ENCODE measurements around the gene COG2. TPM values are rescaled to one million over a fixed set of nuclear protein-coding genes. Genes with fewer than 3 reads are reported as not detected.

Gene COG2
- total RNA-seq, 1 donor from 2014 or later = 40.2 TPM

GRCh38 chr1:230609208-230609607 lies 33.1 kb upstream of the COG2 start:
- Histone ChIP-seq H3K4me1 (ENCODE audit: control insufficient read depth in 3 of 3, insufficient read depth in 3 of 3, low read length in 3 of 3) (peaks cover 0 to 3% (median 0%) of the 10 kb centered on the region in 3 donors), H3K27me3 (ENCODE audit: control insufficient read depth in 3 of 3, insufficient read depth in 3 of 3, low read length in 3 of 3) (no peaks in the 10 kb centered on the region), H3K9ac (ENCODE audit: low read depth in 1 of 3, low read length in 3 of 3) (no peak overlapping the region), H3K4me3 (ENCODE audit: low read length in 3 of 3) (no peak overlapping the region), H3K36me3 (ENCODE audit: control insufficient read depth in 3 of 3, insufficient read depth in 3 of 3, low read length in 3 of 3) (no peaks in the 10 kb centered on the region), H3K9me3 (ENCODE audit: control insufficient read depth in 3 of 3, low read length in 3 of 3) (no peaks in the 10 kb centered on the region), H3K27ac (ENCODE audit: low read depth, low read length) (no peak overlapping the region)

- Histone ChIP-seq H3K4me1 (ENCODE audit: control insufficient read depth in 3 of 3, insufficient read depth in 3 of 3, low read length in 3 of 3) (peaks cover 0 to 3% (median 0%) of the 10 kb centered on the region in 3 donors), H3K4me3 (ENCODE audit: low read length in 3 of 3) (no peak overlapping the region), H3K9ac (ENCODE audit: low read depth in 1 of 3, low read length in 3 of 3) (no peak overlapping the region), H3K36me3 (ENCODE audit: control insufficient read depth in 3 of 3, insufficient read depth in 3 of 3, low read length in 3 of 3) (no peaks in the 10 kb centered on the region), H3K9me3 (ENCODE audit: control insufficient read depth in 3 of 3, low read length in 3 of 3) (no peaks in the 10 kb centered on the region), H3K27ac (ENCODE audit: low read depth, low read length) (no peak overlapping the region), H3K27me3 (ENCODE audit: control insufficient read depth in 3 of 3, insufficient read depth in 3 of 3, low read length in 3 of 3) (no peaks in the 10 kb centered on the region)
Observed at GRCh38 chr1:230610589-230610988, 31.7 kb upstream of the COG2 start.

- Histone ChIP-seq H3K27me3 (ENCODE audit: control insufficient read depth in 3 of 3, insufficient read depth in 3 of 3, low read length in 3 of 3) (no peaks in the 10 kb centered on the region), H3K9me3 (ENCODE audit: control insufficient read depth in 3 of 3, low read length in 3 of 3) (no peaks in the 10 kb centered on the region), H3K36me3 (ENCODE audit: control insufficient read depth in 3 of 3, insufficient read depth in 3 of 3, low read length in 3 of 3) (no peaks in the 10 kb centered on the region), H3K9ac (ENCODE audit: low read depth in 1 of 3, low read length in 3 of 3) (no peak overlapping the region), H3K27ac (ENCODE audit: low read depth, low read length) (no peak overlapping the region), H3K4me1 (ENCODE audit: control insufficient read depth in 3 of 3, insufficient read depth in 3 of 3, low read length in 3 of 3) (peaks cover 0 to 3% (median 0%) of the 10 kb centered on the region in 3 donors), H3K4me3 (ENCODE audit: low read length in 3 of 3) (no peak overlapping the region)
Observed at GRCh38 chr1:230611128-230611877, 31.0 kb upstream of the COG2 start.

- no peaks in the 10 kb centered on the region for H3K36me3 ChIP-seq (ENCODE audit: control insufficient read depth in 3 of 3, insufficient read depth in 3 of 3, low read length in 3 of 3)
- H3K27me3 ChIP-seq (ENCODE audit: control insufficient read depth in 3 of 3, insufficient read depth in 3 of 3, low read length in 3 of 3) = no peaks in the 10 kb centered on the region
- H3K4me3 ChIP-seq (ENCODE audit: low read length in 3 of 3) = no peak overlapping the region
- no peaks in the 10 kb centered on the region for H3K9me3 ChIP-seq (ENCODE audit: control insufficient read depth in 3 of 3, low read length in 3 of 3)
- H3K27ac ChIP-seq (ENCODE audit: low read depth, low read length) = no peak overlapping the region
- peaks cover 0 to 3% (median 0%) of the 10 kb centered on the region in 3 donors for H3K4me1 ChIP-seq (ENCODE audit: control insufficient read depth in 3 of 3, insufficient read depth in 3 of 3, low read length in 3 of 3)
- no peak overlapping the region for H3K9ac ChIP-seq (ENCODE audit: low read depth in 1 of 3, low read length in 3 of 3)
Observed at GRCh38 chr1:230611878-230612235, 30.4 kb upstream of the COG2 start.

- no peak overlapping the region for H3K4me3 ChIP-seq (ENCODE audit: low read length in 3 of 3)
- H3K27ac ChIP-seq (ENCODE audit: low read depth, low read length) = no peak overlapping the region
- no peaks in the 10 kb centered on the region for H3K27me3 ChIP-seq (ENCODE audit: control insufficient read depth in 3 of 3, insufficient read depth in 3 of 3, low read length in 3 of 3)
- no peaks in the 10 kb centered on the region for H3K9me3 ChIP-seq (ENCODE audit: control insufficient read depth in 3 of 3, low read length in 3 of 3)
- no peak overlapping the region for H3K9ac ChIP-seq (ENCODE audit: low read depth in 1 of 3, low read length in 3 of 3)
- peaks cover 0 to 3% (median 0%) of the 10 kb centered on the region in 3 donors for H3K4me1 ChIP-seq (ENCODE audit: control insufficient read depth in 3 of 3, insufficient read depth in 3 of 3, low read length in 3 of 3)
- no peaks in the 10 kb centered on the region for H3K36me3 ChIP-seq (ENCODE audit: control insufficient read depth in 3 of 3, insufficient read depth in 3 of 3, low read length in 3 of 3)
Observed at GRCh38 chr1:230612651-230613050, 29.6 kb upstream of the COG2 start.

- H3K9ac ChIP-seq (ENCODE audit: low read depth in 1 of 3, low read length in 3 of 3) = no peak overlapping the region
- H3K4me1 ChIP-seq (ENCODE audit: control insufficient read depth in 3 of 3, insufficient read depth in 3 of 3, low read length in 3 of 3) = peaks cover 0 to 3% (median 0%) of the 10 kb centered on the region in 3 donors
- no peak overlapping the region for H3K27ac ChIP-seq (ENCODE audit: low read depth, low read length)
- no peak overlapping the region for H3K4me3 ChIP-seq (ENCODE audit: low read length in 3 of 3)
- no peaks in the 10 kb centered on the region for H3K9me3 ChIP-seq (ENCODE audit: control insufficient read depth in 3 of 3, low read length in 3 of 3)
- peaks cover 0 to 2% (median 0%) of the 10 kb centered on the region in 3 donors for H3K27me3 ChIP-seq (ENCODE audit: control insufficient read depth in 3 of 3, insufficient read depth in 3 of 3, low read length in 3 of 3)
- H3K36me3 ChIP-seq (ENCODE audit: control insufficient read depth in 3 of 3, insufficient read depth in 3 of 3, low read length in 3 of 3) = no peaks in the 10 kb centered on the region
Observed at GRCh38 chr1:230614121-230614520, 28.2 kb upstream of the COG2 start.

- no peaks in the 10 kb centered on the region for H3K9me3 ChIP-seq (ENCODE audit: control insufficient read depth in 3 of 3, low read length in 3 of 3)
- H3K27ac ChIP-seq (ENCODE audit: low read depth, low read length) = no peak overlapping the region
- peaks cover 0 to 6% (median 4%) of the 10 kb centered on the region in 3 donors for H3K27me3 ChIP-seq (ENCODE audit: control insufficient read depth in 3 of 3, insufficient read depth in 3 of 3, low read length in 3 of 3)
- H3K36me3 ChIP-seq (ENCODE audit: control insufficient read depth in 3 of 3, insufficient read depth in 3 of 3, low read length in 3 of 3) = no peaks in the 10 kb centered on the region
- no peak overlapping the region for H3K4me3 ChIP-seq (ENCODE audit: low read length in 3 of 3)
- no peaks in the 10 kb centered on the region for H3K4me1 ChIP-seq (ENCODE audit: control insufficient read depth in 3 of 3, insufficient read depth in 3 of 3, low read length in 3 of 3)
- no peak overlapping the region for H3K9ac ChIP-seq (ENCODE audit: low read depth in 1 of 3, low read length in 3 of 3)
Observed at GRCh38 chr1:230618537-230618936, 23.7 kb upstream of the COG2 start.

- H3K4me1 ChIP-seq (ENCODE audit: control insufficient read depth in 3 of 3, insufficient read depth in 3 of 3, low read length in 3 of 3) = no peaks in the 10 kb centered on the region
Observed at GRCh38 chr1:230620649-230621323, 21.5 kb upstream of the COG2 start.

GRCh38 chr1:230621324-230622030 lies 20.8 kb upstream of the COG2 start:
- Histone ChIP-seq H3K4me3 (ENCODE audit: low read length in 3 of 3) (no peak overlapping the region), H3K4me1 (ENCODE audit: control insufficient read depth in 3 of 3, insufficient read depth in 3 of 3, low read length in 3 of 3) (no peaks in the 10 kb centered on the region), H3K36me3 (ENCODE audit: control insufficient read depth in 3 of 3, insufficient read depth in 3 of 3, low read length in 3 of 3) (no peaks in the 10 kb centered on the region), H3K27ac (ENCODE audit: low read depth, low read length) (no peak overlapping the region), H3K9ac (ENCODE audit: low read depth in 1 of 3, low read length in 3 of 3) (no peak overlapping the region), H3K9me3 (ENCODE audit: control insufficient read depth in 3 of 3, low read length in 3 of 3) (no peaks in the 10 kb centered on the region), H3K27me3 (ENCODE audit: control insufficient read depth in 3 of 3, insufficient read depth in 3 of 3, low read length in 3 of 3) (peaks cover 0 to 6% (median 4%) of the 10 kb centered on the region in 3 donors)

More at GRCh38 chr1:230620649-230621323, 21.5 kb upstream of the COG2 start:
- Histone ChIP-seq H3K9me3 (ENCODE audit: control insufficient read depth in 3 of 3, low read length in 3 of 3) (no peaks in the 10 kb centered on the region), H3K4me3 (ENCODE audit: low read length in 3 of 3) (no peak overlapping the region), H3K9ac (ENCODE audit: low read depth in 1 of 3, low read length in 3 of 3) (no peak overlapping the region), H3K27ac (ENCODE audit: low read depth, low read length) (no peak overlapping the region), H3K36me3 (ENCODE audit: control insufficient read depth in 3 of 3, insufficient read depth in 3 of 3, low read length in 3 of 3) (no peaks in the 10 kb centered on the region), H3K27me3 (ENCODE audit: control insufficient read depth in 3 of 3, insufficient read depth in 3 of 3, low read length in 3 of 3) (peaks cover 0 to 6% (median 4%) of the 10 kb centered on the region in 3 donors)

- no peaks in the 10 kb centered on the region for H3K9me3 ChIP-seq (ENCODE audit: control insufficient read depth in 3 of 3, low read length in 3 of 3)
- no peaks in the 10 kb centered on the region for H3K36me3 ChIP-seq (ENCODE audit: control insufficient read depth in 3 of 3, insufficient read depth in 3 of 3, low read length in 3 of 3)
- H3K27me3 ChIP-seq (ENCODE audit: control insufficient read depth in 3 of 3, insufficient read depth in 3 of 3, low read length in 3 of 3) = peaks cover 0 to 6% (median 4%) of the 10 kb centered on the region in 3 donors
- no peak overlapping the region for H3K27ac ChIP-seq (ENCODE audit: low read depth, low read length)
- H3K4me1 ChIP-seq (ENCODE audit: control insufficient read depth in 3 of 3, insufficient read depth in 3 of 3, low read length in 3 of 3) = no peaks in the 10 kb centered on the region
- H3K4me3 ChIP-seq (ENCODE audit: low read length in 3 of 3) = no peak overlapping the region
- H3K9ac ChIP-seq (ENCODE audit: low read depth in 1 of 3, low read length in 3 of 3) = no peak overlapping the region
Observed at GRCh38 chr1:230622151-230622550, 20.1 kb upstream of the COG2 start.

Data from skeletal muscle tissue (tissue), 4 donors.